Measurements from ENCODE around the gene DTNB. TPM values are rescaled to one million over a fixed set of nuclear protein-coding genes. Genes with fewer than 3 reads are reported as not detected.

DTNB gene
- total RNA-seq, 1 donor from 2014 or later, result 12.0 TPM

DNA sequence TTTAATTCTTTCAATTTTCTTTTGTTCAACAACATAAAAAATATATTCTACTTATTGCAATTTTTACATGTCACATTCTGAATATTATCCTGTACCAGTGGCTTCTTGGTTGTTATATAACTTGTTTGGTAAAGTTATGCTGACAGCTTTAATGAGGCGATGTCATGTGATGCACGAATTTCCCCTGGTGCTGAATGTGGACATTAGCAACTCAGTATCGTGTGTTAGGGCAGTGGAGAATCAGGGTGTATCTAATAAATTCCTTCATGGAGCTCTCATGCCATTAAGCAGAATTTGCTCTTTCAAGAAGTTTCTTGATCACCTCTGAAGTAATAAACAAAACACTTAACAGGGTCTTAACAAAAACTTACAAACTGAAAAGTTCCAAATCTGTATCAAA is 232.0 kb downstream of the DTNB start:
- Mint-ChIP-seq H3K4me3 (ENCODE audit: unreplicated experiment) (no peak overlapping the region), H3K9me3 (ENCODE audit: unreplicated experiment) (no peaks in the 10 kb centered on the region), H3K27me3 (ENCODE audit: unreplicated experiment) (no peaks in the 10 kb centered on the region)

DNA sequence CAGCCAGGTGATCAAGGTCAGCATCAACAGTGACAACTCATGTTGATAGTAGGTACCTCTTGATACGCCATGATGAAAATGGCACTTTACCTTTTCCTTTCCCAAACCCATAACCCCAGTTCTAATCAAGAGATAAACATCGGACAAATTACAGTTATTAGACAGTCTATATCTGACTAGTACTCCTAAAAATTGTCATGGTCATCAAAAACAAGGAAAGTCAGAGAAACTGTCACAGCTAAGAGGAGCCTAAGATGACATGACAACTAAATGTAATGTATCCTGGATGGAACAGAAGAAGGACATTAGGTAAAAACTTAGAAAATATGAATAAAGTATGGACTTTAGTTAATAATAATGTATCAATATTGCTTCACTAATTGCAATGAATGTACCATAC is 234.6 kb downstream of the DTNB start:
- DNase-seq (ENCODE audit: low spot score), result no peak
- Mint-ChIP-seq H3K27ac (ENCODE audit: unreplicated experiment) (no peak overlapping the region), H3K36me3 (ENCODE audit: low read depth, unreplicated experiment) (no peaks in the 10 kb centered on the region), H3K27me3 (ENCODE audit: unreplicated experiment) (no peaks in the 10 kb centered on the region), H3K4me1 (ENCODE audit: unreplicated experiment) (no peaks in the 10 kb centered on the region), H3K9me3 (ENCODE audit: unreplicated experiment) (no peaks in the 10 kb centered on the region), H3K4me3 (ENCODE audit: unreplicated experiment) (no peak overlapping the region)
- TF ChIP-seq, protein P1, sequence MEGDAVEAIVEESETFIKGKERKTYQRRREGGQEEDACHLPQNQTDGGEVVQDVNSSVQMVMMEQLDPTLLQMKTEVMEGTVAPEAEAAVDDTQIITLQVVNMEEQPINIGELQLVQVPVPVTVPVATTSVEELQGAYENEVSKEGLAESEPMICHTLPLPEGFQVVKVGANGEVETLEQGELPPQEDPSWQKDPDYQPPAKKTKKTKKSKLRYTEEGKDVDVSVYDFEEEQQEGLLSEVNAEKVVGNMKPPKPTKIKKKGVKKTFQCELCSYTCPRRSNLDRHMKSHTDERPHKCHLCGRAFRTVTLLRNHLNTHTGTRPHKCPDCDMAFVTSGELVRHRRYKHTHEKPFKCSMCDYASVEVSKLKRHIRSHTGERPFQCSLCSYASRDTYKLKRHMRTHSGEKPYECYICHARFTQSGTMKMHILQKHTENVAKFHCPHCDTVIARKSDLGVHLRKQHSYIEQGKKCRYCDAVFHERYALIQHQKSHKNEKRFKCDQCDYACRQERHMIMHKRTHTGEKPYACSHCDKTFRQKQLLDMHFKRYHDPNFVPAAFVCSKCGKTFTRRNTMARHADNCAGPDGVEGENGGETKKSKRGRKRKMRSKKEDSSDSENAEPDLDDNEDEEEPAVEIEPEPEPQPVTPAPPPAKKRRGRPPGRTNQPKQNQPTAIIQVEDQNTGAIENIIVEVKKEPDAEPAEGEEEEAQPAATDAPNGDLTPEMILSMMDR (IDR thresholded peaks at IDR 0.05; ENCODE audit: unreplicated experiment), result no peak

More for the DNA sequence above, 232.0 kb downstream of the DTNB start:
- no peaks in the 10 kb centered on the region for H3K4me1 Mint-ChIP-seq (ENCODE audit: unreplicated experiment)
- H3K36me3 Mint-ChIP-seq (ENCODE audit: low read depth, unreplicated experiment), result no peaks in the 10 kb centered on the region
- no peak overlapping the region for H3K27ac Mint-ChIP-seq (ENCODE audit: unreplicated experiment)
- TF ChIP-seq, protein P1 (IDR thresholded peaks at IDR 0.05; ENCODE audit: unreplicated experiment), result no peak
- DNase-seq (ENCODE audit: low spot score), result no peak

DNA sequence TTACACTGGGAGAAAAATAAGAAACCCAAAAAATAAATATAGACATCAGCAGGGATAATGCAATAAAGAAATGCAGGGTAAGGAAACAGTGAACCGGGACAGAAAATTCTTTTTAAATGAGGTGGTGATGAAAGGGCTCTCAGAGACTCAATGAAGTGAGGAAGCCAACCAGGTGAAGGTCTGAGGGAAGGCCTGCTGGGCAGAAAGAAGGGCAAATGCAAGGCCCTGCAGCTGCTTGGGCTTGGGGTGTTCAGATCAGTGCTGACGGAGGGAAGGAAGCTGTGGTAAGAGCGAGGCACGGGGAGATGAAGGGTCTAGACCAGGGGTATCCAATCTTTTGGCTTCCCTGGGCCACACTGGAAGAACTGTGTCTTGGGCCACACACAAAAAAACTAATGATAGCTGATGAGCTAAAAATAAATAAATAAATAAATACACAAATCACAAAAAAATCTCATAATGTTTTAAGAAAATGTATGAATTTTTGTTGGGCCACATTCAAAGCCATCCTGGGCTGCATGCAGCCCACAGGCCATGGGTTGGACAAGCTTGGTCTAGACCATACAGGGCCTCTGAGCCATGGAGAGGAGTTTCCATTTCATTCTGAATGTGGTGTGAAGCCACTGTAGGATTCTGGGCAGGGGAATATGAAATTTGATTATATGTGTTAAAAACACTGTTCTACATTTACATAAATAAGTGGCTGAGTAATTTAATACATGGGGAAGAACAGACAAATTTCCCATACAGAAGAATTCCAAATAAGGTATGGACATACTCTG is 235.3 kb downstream of the DTNB start:
- no peaks in the 10 kb centered on the region for H3K36me3 Mint-ChIP-seq (ENCODE audit: low read depth, unreplicated experiment)
- DNase-seq (ENCODE audit: low spot score), result no peak

DNA sequence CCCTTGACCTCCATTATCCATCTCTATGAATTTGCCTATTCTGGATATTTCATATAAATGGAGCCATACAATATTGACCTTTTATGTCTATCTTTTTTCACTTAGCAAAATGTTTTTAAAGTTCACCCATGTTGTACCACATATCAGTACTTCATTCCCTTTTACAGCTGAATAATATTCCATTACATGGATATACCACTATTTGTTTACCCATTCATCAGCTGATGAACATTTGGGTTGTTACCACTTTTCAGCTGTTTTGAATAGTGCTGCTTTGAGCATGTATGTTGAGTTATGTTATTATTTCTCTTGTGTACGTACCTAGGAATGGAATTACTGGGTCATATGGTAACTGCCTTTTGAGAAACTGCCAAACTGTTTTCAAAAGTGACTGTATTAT is 238.0 kb downstream of the DTNB start:
- no peak for DNase-seq (ENCODE audit: low spot score)
- no peaks in the 10 kb centered on the region for H3K9me3 Mint-ChIP-seq (ENCODE audit: unreplicated experiment)
- H3K36me3 Mint-ChIP-seq (ENCODE audit: low read depth, unreplicated experiment), result no peaks in the 10 kb centered on the region
- TF ChIP-seq, protein P1 (IDR thresholded peaks at IDR 0.05; ENCODE audit: unreplicated experiment), result no peak
- no peak overlapping the region for H3K27ac Mint-ChIP-seq (ENCODE audit: unreplicated experiment)
- H3K4me3 Mint-ChIP-seq (ENCODE audit: unreplicated experiment), result no peak overlapping the region
- no peaks in the 10 kb centered on the region for H3K27me3 Mint-ChIP-seq (ENCODE audit: unreplicated experiment)
- H3K4me1 Mint-ChIP-seq (ENCODE audit: unreplicated experiment), result peaks cover 2% of the 10 kb centered on the region

More for the DNA sequence above, 235.3 kb downstream of the DTNB start:
- TF ChIP-seq, protein P1 (IDR thresholded peaks at IDR 0.05; ENCODE audit: unreplicated experiment), result no peak
- no peak overlapping the region for H3K4me3 Mint-ChIP-seq (ENCODE audit: unreplicated experiment)
- no peaks in the 10 kb centered on the region for H3K27me3 Mint-ChIP-seq (ENCODE audit: unreplicated experiment)
- H3K4me1 Mint-ChIP-seq (ENCODE audit: unreplicated experiment), result peaks cover 2% of the 10 kb centered on the region
- no peaks in the 10 kb centered on the region for H3K9me3 Mint-ChIP-seq (ENCODE audit: unreplicated experiment)
- H3K27ac Mint-ChIP-seq (ENCODE audit: unreplicated experiment), result no peak overlapping the region

DNA sequence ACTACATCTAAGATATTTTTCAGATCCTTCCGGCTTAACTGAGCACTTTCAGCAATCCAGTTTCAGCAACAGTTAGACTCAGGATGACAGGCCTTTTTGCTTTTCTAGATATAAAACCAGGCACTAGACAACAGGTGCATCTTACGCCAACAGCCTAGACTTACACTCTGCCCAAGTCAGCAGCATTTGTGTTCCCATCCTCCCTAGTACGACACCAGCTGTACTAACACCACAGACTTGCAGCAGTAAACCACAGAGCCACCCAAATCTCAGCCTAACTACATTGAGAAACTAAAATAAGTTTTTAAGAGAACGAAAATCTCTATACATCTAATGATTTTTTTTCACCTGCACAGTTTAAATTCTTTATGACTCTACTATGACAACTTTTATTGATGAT is 241.8 kb downstream of the DTNB start:
- H3K4me1 Mint-ChIP-seq (ENCODE audit: unreplicated experiment), result peaks cover 2% of the 10 kb centered on the region
- no peak for DNase-seq (ENCODE audit: low spot score)
- no peaks in the 10 kb centered on the region for H3K36me3 Mint-ChIP-seq (ENCODE audit: low read depth, unreplicated experiment)
- TF ChIP-seq, protein P1 (IDR thresholded peaks at IDR 0.05; ENCODE audit: unreplicated experiment), result no peak
- H3K9me3 Mint-ChIP-seq (ENCODE audit: unreplicated experiment), result no peaks in the 10 kb centered on the region
- H3K27ac Mint-ChIP-seq (ENCODE audit: unreplicated experiment), result no peak overlapping the region
- H3K4me3 Mint-ChIP-seq (ENCODE audit: unreplicated experiment), result no peak overlapping the region
- no peaks in the 10 kb centered on the region for H3K27me3 Mint-ChIP-seq (ENCODE audit: unreplicated experiment)

Measured in endothelial cell (in vitro differentiated cells).